GM10266 (cell line): ENCODE data around the gene GPC1.

Experiments
- DNase-seq: peaks from one replicate; pipeline ENCODE4 v3.0.0; 2012; ENCODE audit errors: extremely low spot score
- CTCF ChIP-seq: IDR thresholded peaks from 2 replicates; pipeline ENCODE4 v1.5.1; 2012; ENCODE audit warnings: mild to moderate bottlenecking, low read depth; ENCODE audit not compliant: control insufficient read depth, insufficient read depth; ENCODE audit errors: missing control alignments

The GPC1 gene

GRCh38 chr2:240419271-240419670, 16.2 kb upstream of the GPC1 start:
- TF ChIP-seq CTCF, result no peak
- no peak for DNase-seq

GRCh38 chr2:240419723-240420122, 15.7 kb upstream of the GPC1 start:
- TF ChIP-seq CTCF, result no peak
- DNase-seq, result no peak

DNA sequence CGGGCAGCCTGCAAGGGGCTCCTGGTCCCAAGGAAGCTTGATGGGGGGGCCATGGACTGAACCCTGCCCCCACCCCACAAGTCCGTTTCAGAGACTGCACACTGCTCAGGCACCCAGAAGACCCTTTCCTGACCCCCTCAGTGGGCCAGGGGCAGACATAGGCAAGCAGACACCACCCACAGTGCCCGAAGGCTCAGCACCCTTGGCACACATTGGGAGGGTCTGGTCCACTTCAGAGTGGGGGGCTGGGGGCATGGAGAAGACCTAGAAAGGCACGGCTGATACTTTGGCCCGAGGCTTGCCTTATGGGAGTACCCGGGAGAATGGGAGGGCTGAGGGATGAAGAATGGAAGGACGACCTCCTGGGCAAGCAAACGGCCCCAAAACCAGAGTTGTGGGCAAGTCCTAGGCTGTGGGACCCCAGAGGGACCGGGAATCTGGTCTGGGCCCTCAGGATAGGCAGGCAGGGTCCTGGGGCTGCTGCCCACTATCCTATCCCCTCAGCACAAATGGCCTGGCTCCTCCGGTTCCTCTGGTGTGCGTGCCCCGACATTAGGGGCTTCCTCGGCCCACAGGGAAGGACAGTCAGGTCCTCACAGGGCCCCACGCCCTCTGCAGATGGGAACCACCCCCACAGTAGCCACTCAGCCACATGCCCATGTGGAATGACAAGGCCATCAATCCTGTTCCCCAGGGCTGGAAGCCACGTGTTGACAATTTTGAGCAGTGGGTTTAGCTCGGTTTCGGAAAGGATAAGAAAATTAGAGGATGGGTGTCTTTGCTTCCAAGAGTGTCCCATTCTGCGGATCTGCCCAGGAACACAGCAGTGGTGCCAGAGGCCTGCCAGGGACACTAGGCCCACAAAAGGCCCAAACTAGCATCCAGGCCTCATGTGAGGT, 15.0 kb upstream of the GPC1 start:
- TF ChIP-seq CTCF, result no peak
- no peak for DNase-seq

- TF ChIP-seq CTCF, result no peak
These were observed 14.1 kb upstream of the GPC1 start for GRCh38 chr2:240421381-240421780.

DNA sequence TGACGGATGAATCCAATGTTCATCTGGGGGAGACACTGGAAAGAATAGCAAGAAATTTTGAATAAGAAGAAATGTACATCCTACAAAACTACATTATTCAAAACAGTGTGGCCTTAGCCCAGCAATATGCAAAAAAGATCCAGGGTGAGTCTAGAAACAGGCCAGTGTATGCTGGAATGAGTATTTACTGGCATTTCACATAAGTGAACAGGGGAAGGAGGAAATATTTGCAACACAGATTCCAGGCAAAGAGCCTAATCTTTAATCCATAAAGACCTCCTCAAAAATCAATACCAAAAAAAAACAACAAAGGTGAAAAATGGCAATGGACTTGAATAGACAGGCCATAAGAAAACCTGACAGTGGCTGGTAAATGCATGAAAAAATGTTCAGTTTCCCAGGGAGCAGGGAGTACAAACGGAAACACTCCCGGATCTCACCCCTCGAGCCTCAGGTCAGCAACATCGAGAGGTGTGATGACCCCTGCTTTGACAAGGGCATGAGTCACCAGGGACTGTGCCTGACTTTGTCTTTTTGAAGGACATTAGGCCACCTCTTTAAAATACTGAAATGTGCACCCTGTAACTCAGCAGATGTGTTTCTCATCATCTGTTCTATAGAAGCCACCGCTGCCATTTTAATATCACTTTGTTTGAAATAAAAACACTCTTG, 12.7 kb upstream of the GPC1 start:
- no peak for DNase-seq
- TF ChIP-seq CTCF, result no peak

More at GRCh38 chr2:240421381-240421780, 14.1 kb upstream of the GPC1 start:
- no peak for DNase-seq

DNA sequence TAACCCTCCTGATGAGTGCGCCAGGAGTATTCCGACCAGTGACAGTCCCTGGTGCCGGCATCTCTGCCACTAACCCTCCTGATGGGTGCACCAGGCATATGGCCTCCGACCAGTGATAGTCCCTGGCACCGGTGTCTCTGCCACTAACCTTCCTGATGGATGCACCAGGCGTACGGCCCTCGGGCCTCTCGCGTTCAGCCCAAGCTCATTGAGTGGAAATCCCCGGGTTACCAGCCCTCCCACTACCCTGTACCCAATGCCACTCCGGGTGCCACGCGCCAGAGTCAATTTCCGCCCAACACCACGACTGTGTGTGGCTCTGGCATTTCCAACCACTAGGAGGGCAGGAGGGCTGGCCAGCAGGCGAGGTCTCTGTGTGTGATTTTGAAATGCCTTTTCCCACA, 11.7 kb upstream of the GPC1 start:
- no peak for DNase-seq
- no peak for TF ChIP-seq CTCF
